ENCODE measurements around the gene AVL9.

The AVL9 gene

GRCh38 chr7:32583791-32584190, 88.5 kb downstream of the AVL9 start:
- H2AFZ ChIP-seq (ENCODE audit: low read depth) = no peak overlapping the region
- H3K4me3 ChIP-seq (IDR thresholded peaks at IDR 0.05; ENCODE audit: insufficient read depth, low read depth, low read length) = no peak overlapping the region
- H3K27me3 ChIP-seq (ENCODE audit: insufficient read depth, low read depth) = no peaks in the 10 kb centered on the region
- peaks cover 9% of the 10 kb centered on the region; the same call in 1 of the 2 replicates for H3K36me3 ChIP-seq (ENCODE audit: insufficient read depth)
- no peak overlapping the region for H3K9ac ChIP-seq
- H4K20me1 ChIP-seq (ENCODE audit: insufficient read depth) = no peaks in the 10 kb centered on the region
- no peak for TF ChIP-seq CTCF (conservative IDR thresholded peaks at IDR 0.05; ENCODE audit: low read depth, low read length)
- no peak overlapping the region for H3K27ac ChIP-seq
- H3K4me1 ChIP-seq (ENCODE audit: low read depth, poor library complexity, severe bottlenecking) = peaks cover 12% of the 10 kb centered on the region
- no peak overlapping the region for H3K4me2 ChIP-seq
- H3K79me2 ChIP-seq (ENCODE audit: insufficient read depth, low read depth) = no peaks in the 10 kb centered on the region

- no peak for TF ChIP-seq CTCF (conservative IDR thresholded peaks at IDR 0.05; ENCODE audit: low read depth, low read length)
- H3K27ac ChIP-seq = no peak overlapping the region
- no peak overlapping the region for H3K9ac ChIP-seq
- no peaks in the 10 kb centered on the region for H3K79me2 ChIP-seq (ENCODE audit: insufficient read depth, low read depth)
- no peak overlapping the region for H3K4me2 ChIP-seq
- no peaks in the 10 kb centered on the region for H4K20me1 ChIP-seq (ENCODE audit: insufficient read depth)
- H3K4me1 ChIP-seq (ENCODE audit: low read depth, poor library complexity, severe bottlenecking) = peaks cover 19% of the 10 kb centered on the region
- H3K27me3 ChIP-seq (ENCODE audit: insufficient read depth, low read depth) = no peaks in the 10 kb centered on the region
- no peak overlapping the region for H3K4me3 ChIP-seq (IDR thresholded peaks at IDR 0.05; ENCODE audit: insufficient read depth, low read depth, low read length)
- H3K36me3 ChIP-seq (ENCODE audit: insufficient read depth) = peaks cover 5% of the 10 kb centered on the region; the same call in 1 of the 2 replicates
- H2AFZ ChIP-seq (ENCODE audit: low read depth) = no peak overlapping the region
These were observed 91.3 kb downstream of the AVL9 start for GRCh38 chr7:32586291-32587221.

- Histone ChIP-seq H3K9ac (no peak overlapping the region), H3K36me3 (ENCODE audit: insufficient read depth) (peaks cover 5% of the 10 kb centered on the region; the same call in 1 of the 2 replicates), H3K79me2 (ENCODE audit: insufficient read depth, low read depth) (no peaks in the 10 kb centered on the region), H3K27me3 (ENCODE audit: insufficient read depth, low read depth) (no peaks in the 10 kb centered on the region), H3K4me2 (no peak overlapping the region), H3K4me3 (IDR thresholded peaks at IDR 0.05; ENCODE audit: insufficient read depth, low read depth, low read length) (no peak overlapping the region), H4K20me1 (ENCODE audit: insufficient read depth) (no peaks in the 10 kb centered on the region), H2AFZ (ENCODE audit: low read depth) (no peak overlapping the region), H3K27ac (no peak overlapping the region), H3K4me1 (ENCODE audit: low read depth, poor library complexity, severe bottlenecking) (peaks cover 19% of the 10 kb centered on the region)
- no peak for TF ChIP-seq CTCF (conservative IDR thresholded peaks at IDR 0.05; ENCODE audit: low read depth, low read length)
These were observed 92.2 kb downstream of the AVL9 start for GRCh38 chr7:32587411-32587948.

GRCh38 chr7:32588657-32589056, 93.4 kb downstream of the AVL9 start:
- no peak overlapping the region for H3K4me2 ChIP-seq
- H2AFZ ChIP-seq (ENCODE audit: low read depth) = no peak overlapping the region
- no peak for TF ChIP-seq CTCF (conservative IDR thresholded peaks at IDR 0.05; ENCODE audit: low read depth, low read length)
- H3K4me3 ChIP-seq (IDR thresholded peaks at IDR 0.05; ENCODE audit: insufficient read depth, low read depth, low read length) = no peak overlapping the region
- H4K20me1 ChIP-seq (ENCODE audit: insufficient read depth) = no peaks in the 10 kb centered on the region
- no peaks in the 10 kb centered on the region for H3K27me3 ChIP-seq (ENCODE audit: insufficient read depth, low read depth)
- H3K9ac ChIP-seq = no peak overlapping the region
- no peaks in the 10 kb centered on the region for H3K79me2 ChIP-seq (ENCODE audit: insufficient read depth, low read depth)
- no peak overlapping the region; the same call in 1 of the 2 replicates for H3K27ac ChIP-seq
- H3K36me3 ChIP-seq (ENCODE audit: insufficient read depth) = peaks cover 5% of the 10 kb centered on the region; the same call in 1 of the 2 replicates
- H3K4me1 ChIP-seq (ENCODE audit: low read depth, poor library complexity, severe bottlenecking) = peaks cover 19% of the 10 kb centered on the region
